IMR-90 (cell line): ENCODE measurements around the gene ABCB4.

Experiments used
- CEBPB ChIP-seq: IDR thresholded peaks from 2 replicates; pipeline ENCODE4 v1.6.1; 2012; ENCODE audit warnings: low read depth, low read length, improper control_type of control experiment
- CHD1 ChIP-seq: IDR thresholded peaks from 2 replicates; pipeline ENCODE4 v1.6.1; 2012; ENCODE audit warnings: low read depth, low read length, improper control_type of control experiment
- CTCF ChIP-seq: conservative IDR thresholded peaks from 2 replicates; pipeline ENCODE4 v1.5.1; 2012; ENCODE audit warnings: mild to moderate bottlenecking, low read depth, low read length, improper control_type of control experiment
- ELK1 ChIP-seq: fragments of 150-350 bp; IDR thresholded peaks from 2 replicates; pipeline ENCODE4 v1.6.1; 2016; ENCODE audit warnings: low read depth, mild to moderate bottlenecking, low read length, moderate library complexity, borderline replicate concordance
- FOS ChIP-seq: fragments of 150-350 bp; IDR thresholded peaks from 2 replicates; pipeline ENCODE4 v1.6.1; 2016; ENCODE audit warnings: low read depth, low read length
- MAFK ChIP-seq: IDR thresholded peaks from 2 replicates; pipeline ENCODE4 v1.6.1; 2012; ENCODE audit warnings: low read depth, low read length, improper control_type of control experiment
- MAZ ChIP-seq: IDR thresholded peaks from 2 replicates; pipeline ENCODE4 v1.6.1; 2012; ENCODE audit warnings: low read depth, mild to moderate bottlenecking, low read length, improper control_type of control experiment, moderate library complexity, borderline replicate concordance
- MXI1 ChIP-seq: IDR thresholded peaks from 2 replicates; pipeline ENCODE4 v1.6.1; 2012; ENCODE audit warnings: low read depth, mild to moderate bottlenecking, low read length, moderate library complexity, borderline replicate concordance
- NFE2L2 ChIP-seq: fragments of 150-350 bp; IDR thresholded peaks from 2 replicates; pipeline ENCODE4 v1.6.1; 2016; ENCODE audit warnings: low read depth, mild to moderate bottlenecking, low read length
- POLR2A ChIP-seq: IDR thresholded peaks from 2 replicates; pipeline ENCODE4 v1.6.1; 2012; ENCODE audit warnings: mild to moderate bottlenecking, low read depth, low read length
- RFX5 ChIP-seq: IDR thresholded peaks from 2 replicates; pipeline ENCODE4 v1.8.0; 2012; ENCODE audit warnings: low read depth, mild to moderate bottlenecking, low read length, moderate library complexity
- SMC3 ChIP-seq: fragments of 150-350 bp; IDR thresholded peaks from 2 replicates; pipeline ENCODE4 v1.6.1; 2016; ENCODE audit warnings: low read depth, mild to moderate bottlenecking, antibody characterized with exemption, low read length, moderate library complexity
- USF2 ChIP-seq: fragments of 150-350 bp; IDR thresholded peaks from 2 replicates; pipeline ENCODE4 v1.6.1; 2017; ENCODE audit warnings: mild to moderate bottlenecking, antibody characterized with exemption, low read length, low read depth

GRCh38 chr7:87356448-87356847, 119.0 kb downstream of the ABCB4 start:
- TF ChIP-seq CTCF (no peak), CHD1 (no peak), MAZ (no peak), CEBPB (no peak), ELK1 (no peak), USF2 (no peak), POLR2A (no peak), FOS (no peak), SMC3 (no peak), RFX5 (no peak), NFE2L2 (no peak), MAFK (no peak), MXI1 (no peak)
